CD4-positive, alpha-beta T cell treated with Interleukin-6 at 100 ng/mL for 8 hours (primary cell): ENCODE results near the gene WASF3.
"Not testable (repeated sequence)": the region's sequence is repeated elsewhere in the genome, so short reads cannot be mapped to it uniquely, and the experiment has no call there.

ENCODE experiments used
- DNase-seq: peaks from one replicate; pipeline ENCODE4 v3.0.0-alpha.2; 2020; ENCODE audit warnings: mixed read lengths, low spot score

Gene WASF3

DNA sequence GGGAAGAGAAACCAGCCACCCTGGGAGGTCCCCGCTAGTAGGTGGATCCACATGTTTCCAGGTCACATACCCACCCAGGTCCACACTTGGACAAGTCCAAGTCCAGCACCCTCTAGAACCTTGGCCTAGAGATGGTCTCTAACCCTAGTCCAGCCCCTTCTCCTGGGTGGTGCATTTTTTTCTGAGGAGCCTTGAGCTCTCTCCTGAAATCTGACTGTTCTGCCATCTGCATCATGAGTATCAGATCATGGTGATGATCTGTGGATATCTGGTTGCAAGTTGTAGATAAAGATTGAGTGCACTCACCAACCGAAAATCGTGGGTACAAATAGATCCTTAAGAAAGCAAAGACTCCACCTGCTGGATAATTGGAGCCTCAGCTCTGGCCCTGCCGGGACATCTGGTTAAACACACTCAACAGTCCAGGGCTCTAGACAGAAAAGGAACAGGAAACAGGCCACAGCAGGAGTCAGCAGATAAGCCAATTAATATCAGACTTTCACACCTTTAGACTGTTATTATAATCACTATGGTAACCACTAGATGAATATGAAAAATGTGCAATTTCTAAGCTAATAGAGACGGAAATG lies 162.0 kb downstream of the WASF3 start:
- DNase-seq: no peak

DNA sequence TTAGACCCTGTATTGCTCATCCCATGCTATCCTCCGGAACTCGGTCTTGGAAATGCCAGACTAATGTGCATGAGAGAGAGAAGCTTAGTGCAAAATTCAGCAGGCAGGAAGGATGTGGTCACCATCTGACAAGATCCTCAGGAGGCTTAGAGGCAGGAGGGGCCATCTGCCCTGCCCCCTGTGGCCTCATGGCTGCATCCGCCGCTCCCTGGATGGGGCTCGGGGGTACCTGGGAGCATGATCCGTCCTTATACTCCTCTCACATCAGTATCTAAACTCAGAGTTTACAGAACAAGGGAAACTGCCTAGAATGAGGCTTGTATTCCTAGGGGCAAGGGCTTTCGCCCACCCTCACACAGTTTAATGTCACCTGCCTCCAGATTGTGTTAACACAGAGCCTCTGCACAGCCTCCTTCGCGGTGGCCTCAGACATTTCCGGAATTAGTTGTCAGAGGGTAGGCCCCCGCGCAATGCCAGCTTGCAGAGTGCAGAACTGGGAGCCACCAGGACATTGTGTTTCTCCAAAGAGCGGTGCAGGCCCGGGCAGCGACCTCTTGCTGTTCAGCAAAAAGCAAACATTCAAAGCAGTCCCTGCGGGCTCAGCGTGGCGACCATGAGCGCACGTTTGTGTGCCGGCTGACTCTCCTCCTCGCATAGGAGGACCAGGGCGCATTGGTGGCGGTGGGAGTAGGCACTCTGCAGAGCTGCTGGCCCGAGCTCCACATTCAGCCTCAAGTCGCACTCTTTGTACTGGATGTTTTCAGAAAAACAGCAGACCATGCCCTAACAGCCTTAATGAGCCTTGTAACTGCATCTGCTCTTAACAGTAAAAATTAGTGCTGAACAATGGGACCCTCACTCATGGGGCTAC lies 164.0 kb downstream of the WASF3 start:
- peak; percentile 38 for DNase-seq

DNA sequence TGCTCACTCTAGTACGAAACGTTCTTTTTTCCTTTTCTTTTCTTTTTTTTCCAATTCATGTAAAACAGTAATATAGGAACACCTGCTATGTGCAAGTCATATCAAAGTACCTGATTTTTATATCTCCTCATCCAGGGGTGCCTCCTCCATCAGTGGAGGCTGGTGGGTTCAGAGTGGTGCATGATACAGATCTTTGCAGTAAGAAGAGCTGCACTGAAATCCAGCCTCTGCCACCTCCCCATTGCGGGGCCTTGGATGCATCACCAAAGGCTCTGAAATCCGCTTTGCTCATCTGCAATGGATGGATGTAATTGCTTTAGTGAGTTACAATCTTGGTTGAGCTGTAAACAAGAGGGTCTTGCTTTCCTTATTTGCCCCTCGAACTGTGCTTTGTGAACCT lies 164.8 kb downstream of the WASF3 start:
- no peak for DNase-seq

DNA sequence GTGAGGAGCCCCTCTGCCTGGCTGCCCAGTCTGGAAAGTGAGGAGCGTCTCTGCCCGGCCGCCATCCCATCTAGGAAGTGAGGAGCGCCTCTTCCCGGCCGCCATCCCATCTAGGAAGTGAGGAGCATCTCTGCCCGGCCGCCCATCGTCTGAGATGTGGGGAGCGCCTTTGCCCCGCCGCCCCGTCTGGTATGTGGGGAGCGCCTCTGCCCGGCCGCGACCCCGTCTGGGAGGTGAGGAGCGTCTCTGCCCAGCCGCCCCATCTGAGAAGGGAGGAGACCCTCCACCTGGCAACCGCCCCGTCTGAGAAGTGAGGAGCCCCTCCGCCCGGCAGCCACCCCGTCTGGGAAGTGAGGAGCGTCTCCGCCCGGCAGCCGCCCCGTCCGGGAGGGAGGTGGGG lies 166.1 kb downstream of the WASF3 start:
- not testable (repeated sequence) for DNase-seq

DNA sequence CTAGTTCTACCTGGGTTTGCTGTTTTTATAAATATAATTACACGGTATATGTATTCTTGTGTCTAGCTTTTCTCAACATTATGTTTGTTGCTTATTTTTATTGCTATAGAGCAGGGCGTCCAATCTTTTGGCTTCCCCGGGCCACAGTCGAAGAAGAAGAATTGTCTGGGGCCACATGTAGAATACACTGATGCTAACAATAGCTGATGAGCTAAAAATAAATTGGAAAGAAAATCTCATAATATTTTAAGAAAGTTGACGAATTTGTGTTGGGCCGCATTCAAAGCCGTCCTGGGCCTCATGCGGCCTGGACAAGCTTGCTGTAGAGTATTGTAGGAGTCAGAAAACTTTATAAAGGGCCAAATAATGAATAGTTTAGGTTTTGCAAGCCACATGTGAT lies 169.2 kb downstream of the WASF3 start:
- DNase-seq: no peak

- no peak for DNase-seq
Measured at GRCh38 chr13:26727122-26727521, 169.6 kb downstream of the WASF3 start.

DNA sequence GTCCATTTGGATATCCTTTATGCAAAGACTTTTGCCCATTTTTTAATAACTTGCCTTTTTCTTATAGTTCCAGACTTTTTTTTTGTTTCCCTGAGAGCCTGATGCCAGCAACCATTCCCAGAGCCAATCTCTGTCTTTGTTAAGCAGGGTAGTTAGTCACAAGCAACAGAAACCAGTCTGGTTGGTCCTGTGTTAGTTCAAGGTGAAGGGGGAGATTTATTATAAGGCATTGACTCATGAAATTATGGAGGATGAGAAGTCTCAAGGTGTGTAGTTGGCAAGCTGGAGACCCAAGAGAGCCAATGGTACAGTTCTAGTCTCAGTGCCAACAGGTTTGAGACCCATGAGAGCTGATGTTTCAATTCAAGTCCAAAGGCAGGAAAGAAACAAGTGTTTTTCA lies 170.2 kb downstream of the WASF3 start:
- no peak for DNase-seq

DNA sequence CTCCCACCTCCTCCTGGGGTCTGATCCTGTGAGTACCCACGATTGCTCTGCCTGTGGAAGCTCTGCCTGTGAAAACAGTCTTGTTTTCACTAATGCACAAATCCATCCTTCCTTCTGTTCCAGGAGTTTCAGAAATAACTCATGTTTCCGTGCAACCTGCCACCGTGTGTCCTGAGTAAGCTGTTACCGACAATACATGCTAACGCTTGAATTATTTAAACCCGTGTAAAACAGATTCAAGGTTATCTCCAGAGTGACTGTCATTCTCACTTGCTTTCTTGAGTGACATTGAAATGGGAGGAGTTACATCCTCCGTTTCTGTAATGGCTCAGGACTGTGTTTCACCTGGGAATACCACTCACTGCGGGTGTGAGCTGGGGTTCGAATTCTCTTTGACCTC lies 178.2 kb downstream of the WASF3 start:
- DNase-seq: no peak
